ENCODE results near the gene RTN4R.

DNA sequence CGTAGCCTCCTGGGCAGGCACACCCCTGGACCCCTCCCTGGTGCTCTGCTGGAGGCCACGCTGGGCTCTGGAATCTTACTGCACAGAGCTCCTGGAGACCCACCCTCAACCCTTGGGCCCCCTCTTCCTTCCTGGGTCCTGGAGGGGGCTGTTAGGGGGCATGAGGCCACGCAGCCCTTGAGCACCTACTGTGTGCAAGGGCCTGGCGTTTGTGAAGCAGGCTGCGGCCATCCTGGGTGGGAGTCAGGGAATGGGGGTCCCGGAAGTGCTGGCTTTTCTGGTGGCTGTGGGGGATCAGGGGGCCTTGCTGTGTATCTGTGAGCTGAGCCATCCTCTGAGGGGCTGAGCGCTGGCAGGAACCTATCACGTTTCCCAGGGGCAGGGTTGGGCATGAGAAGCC lies 76.3 kb downstream of the RTN4R start:
- TF ChIP-seq POLR2A (IDR thresholded peaks at IDR 0.05): no peak
- TF ChIP-seq, protein P1, sequence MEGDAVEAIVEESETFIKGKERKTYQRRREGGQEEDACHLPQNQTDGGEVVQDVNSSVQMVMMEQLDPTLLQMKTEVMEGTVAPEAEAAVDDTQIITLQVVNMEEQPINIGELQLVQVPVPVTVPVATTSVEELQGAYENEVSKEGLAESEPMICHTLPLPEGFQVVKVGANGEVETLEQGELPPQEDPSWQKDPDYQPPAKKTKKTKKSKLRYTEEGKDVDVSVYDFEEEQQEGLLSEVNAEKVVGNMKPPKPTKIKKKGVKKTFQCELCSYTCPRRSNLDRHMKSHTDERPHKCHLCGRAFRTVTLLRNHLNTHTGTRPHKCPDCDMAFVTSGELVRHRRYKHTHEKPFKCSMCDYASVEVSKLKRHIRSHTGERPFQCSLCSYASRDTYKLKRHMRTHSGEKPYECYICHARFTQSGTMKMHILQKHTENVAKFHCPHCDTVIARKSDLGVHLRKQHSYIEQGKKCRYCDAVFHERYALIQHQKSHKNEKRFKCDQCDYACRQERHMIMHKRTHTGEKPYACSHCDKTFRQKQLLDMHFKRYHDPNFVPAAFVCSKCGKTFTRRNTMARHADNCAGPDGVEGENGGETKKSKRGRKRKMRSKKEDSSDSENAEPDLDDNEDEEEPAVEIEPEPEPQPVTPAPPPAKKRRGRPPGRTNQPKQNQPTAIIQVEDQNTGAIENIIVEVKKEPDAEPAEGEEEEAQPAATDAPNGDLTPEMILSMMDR (IDR thresholded peaks at IDR 0.05): no peak
